Neuronal stem cell (in vitro differentiated cells): ENCODE measurements around the gene GABRG3.

Experiments
- DNase-seq: peaks from one replicate; pipeline ENCODE4 v3.0.0-alpha.2; 2013; ENCODE audit warnings: low spot score
- H2AFZ ChIP-seq: one replicate; pipeline ENCODE4 v1.6.1; 2013; ENCODE audit warnings: mild to moderate bottlenecking, low read length, inconsistent platforms
- H2AK5ac ChIP-seq: 2 replicates; pipeline ENCODE4 v1.6.1; 2013; ENCODE audit warnings: low read depth, mild to moderate bottlenecking, inconsistent platforms, low read length, moderate library complexity, mixed read lengths
- H2BK120ac ChIP-seq: 2 replicates; pipeline ENCODE4 v1.6.1; 2013; ENCODE audit warnings: low read depth, mild to moderate bottlenecking, inconsistent platforms, low read length, moderate library complexity, mixed read lengths
- H2BK12ac ChIP-seq: one replicate; pipeline ENCODE4 v1.6.1; 2013; ENCODE audit warnings: low read length, inconsistent platforms
- H2BK15ac ChIP-seq: 2 replicates; pipeline ENCODE4 v1.6.1; 2013; ENCODE audit warnings: mild to moderate bottlenecking, low read length, inconsistent platforms, mixed read lengths
- H2BK5ac ChIP-seq: one replicate; pipeline ENCODE4 v1.6.1; 2013; ENCODE audit warnings: inconsistent platforms, mild to moderate bottlenecking, low read length, moderate library complexity
- H3K14ac ChIP-seq: one replicate; pipeline ENCODE4 v1.6.1; 2013; ENCODE audit warnings: low read length, inconsistent platforms
- H3K18ac ChIP-seq: 2 replicates; pipeline ENCODE4 v1.6.1; 2013; ENCODE audit warnings: low read length, inconsistent platforms
- H3K23ac ChIP-seq: 2 replicates; pipeline ENCODE4 v1.6.1; 2013; ENCODE audit warnings: low read depth, mild to moderate bottlenecking, mixed read lengths, low read length, inconsistent platforms; ENCODE audit not compliant: poor library complexity
- H3K27ac ChIP-seq: replicated peaks from 3 replicates; pipeline ENCODE4 v1.5.1; 2013; ENCODE audit warnings: low read length, inconsistent platforms
- H3K27me3 ChIP-seq, 3 experiments: 2 replicates each; pipeline ENCODE4 v1.6.1; 2013; ENCODE audit warnings: low read length in 3 of 3, mild to moderate bottlenecking in 2 of 3, inconsistent platforms in 1 of 3, low read depth in 1 of 3, mixed read lengths in 1 of 3, moderate library complexity in 1 of 3; ENCODE audit not compliant: control insufficient read depth in 3 of 3, insufficient read depth in 3 of 3
- H3K36me3 ChIP-seq, 2 donors: replicated peaks in 1 of 2; 2 replicates each; pipeline ENCODE4 v1.6.1; 2013; ENCODE audit warnings: low read length in 2 of 2; ENCODE audit not compliant: control insufficient read depth in 2 of 2, insufficient read depth in 2 of 2
- H3K4ac ChIP-seq: 2 replicates; pipeline ENCODE4 v1.6.1; 2013; ENCODE audit warnings: inconsistent platforms, mild to moderate bottlenecking, low read length, moderate library complexity
- H3K4me1 ChIP-seq, 2 donors: 1 replicate in 1 of 2; 2 replicates in 1 of 2; pipeline ENCODE4 v1.6.1; 2013; ENCODE audit warnings: low read length in 2 of 2, low read depth in 1 of 2; ENCODE audit not compliant: control insufficient read depth in 2 of 2, insufficient read depth in 1 of 2
- H3K4me2 ChIP-seq: one replicate; pipeline ENCODE4 v1.6.1; 2013; ENCODE audit warnings: mild to moderate bottlenecking, low read length, inconsistent platforms; ENCODE audit not compliant: insufficient read depth, poor library complexity, severe bottlenecking
- H3K4me3 ChIP-seq, 2 donors: 2 replicates each; pipeline ENCODE4 v1.5.1; 2013; ENCODE audit warnings: low read length in 2 of 2, mild to moderate bottlenecking in 2 of 2, inconsistent platforms in 1 of 2, moderate library complexity in 1 of 2
- H3K79me1 ChIP-seq: one replicate; pipeline ENCODE4 v1.6.1; 2013; ENCODE audit warnings: low read depth, mild to moderate bottlenecking, inconsistent platforms, low read length, moderate library complexity
- H3K9ac ChIP-seq: one replicate; pipeline ENCODE4 v1.6.1; 2013; ENCODE audit warnings: mild to moderate bottlenecking, low read depth, low read length, inconsistent platforms; ENCODE audit not compliant: poor library complexity
- H3K9me3 ChIP-seq, 2 donors: replicated peaks in 1 of 2; 2 replicates each; pipeline versions ENCODE3 to v1.6.1; 2013; ENCODE audit warnings: low read length in 2 of 2, mild to moderate bottlenecking in 2 of 2, inconsistent platforms in 1 of 2, low read depth in 1 of 2, mixed read lengths in 1 of 2, moderate library complexity in 1 of 2; ENCODE audit not compliant: control insufficient read depth in 2 of 2, insufficient read depth in 1 of 2
- H4K8ac ChIP-seq: one replicate; pipeline ENCODE4 v1.6.1; 2013; ENCODE audit warnings: low read depth, mild to moderate bottlenecking, inconsistent platforms, low read length, moderate library complexity
- H4K91ac ChIP-seq: one replicate; pipeline ENCODE4 v1.6.1; 2013; ENCODE audit warnings: low read length, low read depth, mild to moderate bottlenecking, inconsistent platforms; ENCODE audit not compliant: poor library complexity
- whole genome bisulfite sequencing, 2 donors: extraction: QIAGEN DNeasy Blood & Tissue Kit; methylation state at CpG; one replicate each; pipeline ENCODE4 v1.1.7; 2013; ENCODE audit warnings: missing lambda C conversion rate in 2 of 2, mixed read lengths in 1 of 2; ENCODE audit not compliant: insufficient read length in 2 of 2, insufficient replicate concordance in 1 of 2; ENCODE audit errors: extremely low coverage in 2 of 2; 5-methylcytosine and 5-hydroxymethylcytosine counted together

The GABRG3 gene

GRCh38 chr15:27043770-27044169 lies 72.8 kb downstream of the GABRG3 start:
- H3K14ac ChIP-seq = no peak overlapping the region
- H3K4me3 ChIP-seq = no peak overlapping the region
- H3K79me1 ChIP-seq = no peaks in the 10 kb centered on the region
- H4K8ac ChIP-seq = no peak overlapping the region
- no peak overlapping the region for H2BK120ac ChIP-seq
- H3K27ac ChIP-seq = no peak overlapping the region
- H3K27me3 ChIP-seq = peaks cover 0 to 2% (median 0%) of the 10 kb centered on the region in 3 experiments
- H3K18ac ChIP-seq = no peak overlapping the region
- no peak overlapping the region for H3K23ac ChIP-seq
- H3K9me3 ChIP-seq = no peaks in the 10 kb centered on the region
- H3K4me1 ChIP-seq = no peaks in the 10 kb centered on the region
- no peak overlapping the region for H2BK12ac ChIP-seq
- no peak overlapping the region for H3K4ac ChIP-seq
- no peak overlapping the region for H3K4me2 ChIP-seq
- H4K91ac ChIP-seq = no peak overlapping the region
- no CpG with 5 or more reads among the region's 6 CpGs for WGBS, 2 donors
- H3K9ac ChIP-seq = no peak overlapping the region
- H2BK15ac ChIP-seq = no peak overlapping the region
- no peak overlapping the region for H2AK5ac ChIP-seq
- H3K36me3 ChIP-seq = no peaks in the 10 kb centered on the region
- no peak overlapping the region for H2BK5ac ChIP-seq
- H2AFZ ChIP-seq = peak overlapping the region; percentile 29
- no peak for DNase-seq

DNA sequence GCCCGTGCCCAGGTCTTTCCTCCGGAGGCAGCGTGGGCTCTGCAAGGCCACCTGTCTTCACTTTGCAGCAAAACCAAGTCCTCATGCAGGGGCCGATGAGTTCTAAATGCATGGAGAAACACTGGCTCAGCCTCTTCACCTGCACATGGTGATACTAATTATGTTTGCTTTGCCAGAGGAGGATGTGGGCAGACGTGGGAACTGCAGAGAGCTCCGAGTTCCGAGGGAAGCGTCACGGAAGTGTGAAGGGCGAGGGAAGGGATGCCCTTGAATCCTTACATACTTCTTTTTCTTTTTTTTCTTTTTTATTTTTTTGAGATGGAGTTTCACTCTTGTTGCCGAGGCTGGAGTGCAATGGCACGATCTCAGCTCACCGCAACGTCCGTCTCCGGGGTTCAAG lies 74.8 kb downstream of the GABRG3 start:
- H2AK5ac ChIP-seq = no peak overlapping the region
- no peak overlapping the region for H3K18ac ChIP-seq
- H3K27me3 ChIP-seq = peaks cover 0 to 2% (median 0%) of the 10 kb centered on the region in 3 experiments
- no peak overlapping the region for H4K91ac ChIP-seq
- no peak overlapping the region for H2BK12ac ChIP-seq
- no peaks in the 10 kb centered on the region for H3K36me3 ChIP-seq
- H3K4ac ChIP-seq = no peak overlapping the region
- no peak overlapping the region for H2BK120ac ChIP-seq
- no peak overlapping the region for H2BK5ac ChIP-seq
- no peak overlapping the region for H2AFZ ChIP-seq
- no peak overlapping the region for H2BK15ac ChIP-seq
- no peak overlapping the region for H3K9ac ChIP-seq
- no peaks in the 10 kb centered on the region for H3K9me3 ChIP-seq
- H3K23ac ChIP-seq = no peak overlapping the region
- no peak for DNase-seq
- H3K27ac ChIP-seq = no peak overlapping the region
- H3K79me1 ChIP-seq = no peaks in the 10 kb centered on the region
- WGBS, 2 donors = no CpG with 5 or more reads among the region's 16 CpGs
- no peak overlapping the region for H3K4me2 ChIP-seq
- H4K8ac ChIP-seq = no peak overlapping the region
- no peak overlapping the region for H3K4me3 ChIP-seq
- peak overlapping the region; percentile 57 for H3K14ac ChIP-seq
- peaks cover 0 to 2% of the 10 kb centered on the region in 2 donors for H3K4me1 ChIP-seq

DNA sequence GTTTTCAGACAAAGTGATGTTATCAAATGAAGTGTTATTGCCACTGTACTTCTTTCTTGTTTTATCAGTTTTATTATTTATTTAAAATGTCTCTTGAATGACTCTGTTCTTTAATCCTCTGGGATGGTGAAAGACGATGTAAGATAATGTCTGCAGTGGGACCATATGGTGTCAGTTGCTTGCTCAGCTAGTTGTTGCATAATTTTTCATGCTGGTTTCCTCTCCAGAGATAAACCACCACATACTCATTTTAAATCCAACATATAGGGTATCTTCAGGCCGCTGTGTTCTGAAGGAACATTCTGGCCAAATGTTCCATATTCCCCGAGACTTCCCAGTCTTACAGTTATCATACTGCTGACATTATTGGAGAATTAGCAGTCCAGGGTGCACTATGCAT lies 75.9 kb downstream of the GABRG3 start:
- no peak for DNase-seq
- H3K27ac ChIP-seq = no peak overlapping the region
- no CpG with 5 or more reads among the region's 3 CpGs for WGBS, 2 donors

GRCh38 chr15:27050163-27050562 lies 79.2 kb downstream of the GABRG3 start:
- WGBS, 2 donors = no CpG with 5 or more reads among the region's 4 CpGs
- H3K18ac ChIP-seq = no peak overlapping the region

More for the DNA sequence above, 75.9 kb downstream of the GABRG3 start:
- Histone ChIP-seq H2AFZ (no peak overlapping the region), H3K79me1 (no peaks in the 10 kb centered on the region), H3K23ac (no peak overlapping the region), H3K14ac (no peak overlapping the region), H2BK5ac (no peak overlapping the region), H3K4me1 (peaks cover 0 to 2% of the 10 kb centered on the region in 2 donors), H2BK120ac (no peak overlapping the region), H3K9ac (no peak overlapping the region), H3K4me2 (no peak overlapping the region), H3K36me3 (no peaks in the 10 kb centered on the region), H4K91ac (no peak overlapping the region), H4K8ac (no peak overlapping the region), H3K18ac (no peak overlapping the region), H2BK12ac (no peak overlapping the region), H3K27me3 (peaks cover 0 to 2% (median 0%) of the 10 kb centered on the region in 3 experiments), H3K9me3 (peaks cover 0 to 2% of the 10 kb centered on the region in 2 donors), H2AK5ac (no peak overlapping the region), H3K4me3 (no peak overlapping the region), H3K4ac (no peak overlapping the region), H2BK15ac (no peak overlapping the region)

More at GRCh38 chr15:27050163-27050562, 79.2 kb downstream of the GABRG3 start:
- Histone ChIP-seq H3K23ac (no peak overlapping the region), H3K36me3 (no peaks in the 10 kb centered on the region), H3K79me1 (no peaks in the 10 kb centered on the region), H3K4me3 (no peak overlapping the region), H3K27ac (no peak overlapping the region), H2BK120ac (no peak overlapping the region), H3K4ac (no peak overlapping the region), H2BK5ac (no peak overlapping the region), H3K9ac (no peak overlapping the region), H3K14ac (no peak overlapping the region), H2BK15ac (no peak overlapping the region), H4K8ac (no peak overlapping the region), H2BK12ac (no peak overlapping the region), H3K4me2 (no peak overlapping the region), H3K4me1 (peaks cover 0 to 2% of the 10 kb centered on the region in 2 donors), H4K91ac (no peak overlapping the region), H2AK5ac (no peak overlapping the region), H2AFZ (no peak overlapping the region), H3K9me3 (peaks cover 0 to 2% of the 10 kb centered on the region in 2 donors), H3K27me3 (no peaks in the 10 kb centered on the region)
- DNase-seq = no peak
